Body of pancreas (tissue), 4 donors: ENCODE results near the gene EDA2R. TPM values are rescaled to one million over a fixed set of nuclear protein-coding genes. Genes with fewer than 3 reads are reported as not detected.

ENCODE experiments used
- ATAC-seq: fragments of 150-250 bp; one replicate; pipeline ENCODE4 v1.9.1; 2016
- DNase-seq, 4 donors: peaks; one replicate each; pipeline ENCODE4 v3.0.0-alpha.2; 2019
- H3K27ac ChIP-seq, 4 donors: fragments of 200-600 bp; sonication (generic); 1 replicate in 3 of 4; 2 replicates in 1 of 4; pipeline versions ENCODE4 v1.5.1 to v1.6.1; 2016 to 2019; ENCODE audit warnings: mild to moderate bottlenecking in 1 of 4, mixed read lengths in 1 of 4, moderate library complexity in 1 of 4
- H3K27me3 ChIP-seq, 2 donors: fragments of 200-600 bp; sonication (generic); one replicate each; pipeline ENCODE4 v1.6.0; 2016; ENCODE audit warnings: mild to moderate bottlenecking in 1 of 2
- H3K36me3 ChIP-seq, 2 donors: fragments of 200-600 bp; sonication (generic); replicated peaks in 1 of 2; 2 replicates each; pipeline ENCODE4 v1.5.1; 2016; ENCODE audit warnings: low read depth in 2 of 2; ENCODE audit not compliant: insufficient read depth in 1 of 2
- H3K4me1 ChIP-seq: fragments of 200-600 bp; sonication (generic); one replicate; pipeline ENCODE4 v1.6.0; 2016
- H3K4me3 ChIP-seq, 2 donors: fragments of 200-600 bp; sonication (generic); 1 replicate in 1 of 2; 2 replicates in 1 of 2; pipeline ENCODE4 v1.5.1; 2016 to 2019
- H3K9me3 ChIP-seq, 3 donors: fragments of 200-600 bp; sonication (generic); 1 replicate in 2 of 3; 2 replicates in 1 of 3; pipeline ENCODE4 v1.5.1; 2016
- CTCF ChIP-seq, 7 experiments: fragments of 450-650 bp in 4 of 7; fragments of 200-600 bp in 3 of 7; sonication (generic) in 3 of 7; IDR thresholded peaks; one replicate each; pipeline ENCODE4 v1.5.1; 2016 to 2019; ENCODE audit warnings: antibody characterized with exemption in 7 of 7
- POLR2A ChIP-seq, 3 donors: fragments of 450-650 bp; IDR thresholded peaks; one replicate each; pipeline ENCODE4 v1.6.1; 2016; ENCODE audit warnings: antibody characterized with exemption in 3 of 3, mild to moderate bottlenecking in 2 of 3
- WGBS, 2 donors: methylation state at CpG; one replicate each; pipeline ENCODE4 v1.1.5; 2017; 5-methylcytosine and 5-hydroxymethylcytosine counted together
- intact Hi-C: fragments of 100-400 bp; cut with DNase I; formaldehyde crosslinking; loops from one replicate; pipeline ENCODE4 v1.15.1; 2023
- total RNA-seq, 2 donors: library from RNA; depleted of rRNA; stranded (reverse); fragments of >200 nt; gene quantifications; one replicate each; pipeline ENCODE4 v1.1.0, GENCODE V29; 2016

EDA2R gene
- total RNA-seq, 2 donors from 2014 or later: 0.66 to 2.9 TPM

GRCh38 chrX:66632473-66632872 lies 6.4 kb downstream of the EDA2R start:
- TF ChIP-seq CTCF (IDR thresholded peaks at IDR 0.05): no peak
- TF ChIP-seq POLR2A (IDR thresholded peaks at IDR 0.05): no peak
- WGBS, 2 donors: 42 to 68% methylated on average over 2 of the region's 2 CpGs
- Histone ChIP-seq H3K27me3 (no peaks in the 10 kb centered on the region), H3K4me3 (no peak overlapping the region), H3K27ac (no peak overlapping the region), H3K4me1 (no peaks in the 10 kb centered on the region), H3K36me3 (no peaks in the 10 kb centered on the region), H3K9me3 (no peaks in the 10 kb centered on the region)
- intact Hi-C loops: no loop called here
- DNase-seq (no peak), ATAC-seq (no peak)

GRCh38 chrX:66625525-66625924 lies 13.4 kb downstream of the EDA2R start:
- intact Hi-C loops: no loop called here
- Histone ChIP-seq H3K4me3 (no peak overlapping the region), H3K36me3 (no peaks in the 10 kb centered on the region), H3K27ac (no peak overlapping the region), H3K9me3 (no peaks in the 10 kb centered on the region), H3K4me1 (no peaks in the 10 kb centered on the region), H3K27me3 (no peaks in the 10 kb centered on the region)
- no peak for ATAC-seq
- no peak for DNase-seq
- 73% methylated on average over 3 of the region's 3 CpGs; no CpG with 5 or more reads in 1 of the 2 donors for WGBS, 2 donors
- TF ChIP-seq CTCF (IDR thresholded peaks at IDR 0.05): no peak
- TF ChIP-seq POLR2A (IDR thresholded peaks at IDR 0.05): no peak

GRCh38 chrX:66622209-66622608 lies 16.7 kb downstream of the EDA2R start:
- H3K27ac ChIP-seq: no peak overlapping the region
- no peaks in the 10 kb centered on the region for H3K36me3 ChIP-seq
- H3K4me1 ChIP-seq: no peaks in the 10 kb centered on the region
- ATAC-seq (no peak), DNase-seq (no peak)
- no peaks in the 10 kb centered on the region for H3K9me3 ChIP-seq
- no peaks in the 10 kb centered on the region for H3K27me3 ChIP-seq
- intact Hi-C loops: no loop called here
- WGBS, 2 donors: 59 to 61% methylated on average over 3 of the region's 3 CpGs
- TF ChIP-seq CTCF (IDR thresholded peaks at IDR 0.05) (no peak), POLR2A (IDR thresholded peaks at IDR 0.05) (no peak)
- no peak overlapping the region for H3K4me3 ChIP-seq

GRCh38 chrX:66616944-66617343 lies 21.9 kb downstream of the EDA2R start:
- no peaks in the 10 kb centered on the region for H3K4me1 ChIP-seq
- H3K36me3 ChIP-seq: no peaks in the 10 kb centered on the region
- ATAC-seq: no peak
- no peak overlapping the region for H3K27ac ChIP-seq
- no peak overlapping the region for H3K4me3 ChIP-seq
- no peaks in the 10 kb centered on the region for H3K27me3 ChIP-seq
- DNase-seq: no peak
- TF ChIP-seq CTCF (IDR thresholded peaks at IDR 0.05) (no peak), POLR2A (IDR thresholded peaks at IDR 0.05) (no peak)
- 54 to 59% methylated on average over 2 of the region's 2 CpGs for WGBS, 2 donors
- intact Hi-C loops: no loop called here
- H3K9me3 ChIP-seq: no peaks in the 10 kb centered on the region

- Histone ChIP-seq H3K4me1 (no peaks in the 10 kb centered on the region), H3K4me3 (no peak overlapping the region), H3K27me3 (no peaks in the 10 kb centered on the region), H3K27ac (no peak overlapping the region), H3K9me3 (no peaks in the 10 kb centered on the region), H3K36me3 (no peaks in the 10 kb centered on the region)
- intact Hi-C loops: no loop called here
- TF ChIP-seq POLR2A (IDR thresholded peaks at IDR 0.05): no peak
- no peak for TF ChIP-seq CTCF (IDR thresholded peaks at IDR 0.05)
- WGBS, 2 donors: 33% methylated on average over 1 of the region's 1 CpG; no CpG with 5 or more reads in 1 of the 2 donors
- DNase-seq (no peak), ATAC-seq (no peak)
These were observed 36.4 kb downstream of the EDA2R start for GRCh38 chrX:66602381-66602938.
